PC-3 (cell line): ENCODE data around the gene AVP. TPM values are rescaled to one million over a fixed set of nuclear protein-coding genes. Genes with fewer than 3 reads are reported as not detected.

ENCODE experiments used
- ATAC-seq: fragments of 200-7000 bp; cut with Tn5 transposase; 2 replicates; pipeline ENCODE4 v1.9.1; 2020; ENCODE audit warnings: mild to moderate bottlenecking, moderate library complexity
- BruUV-seq: library from RNA; stranded (reverse); fragments of 400-500 nt; replicated peaks from 2 replicates; lab custom pipeline; 2021; lab: Mats Ljungman, UMichigan
- CTCF ChIA-PET: fragments of 300-600 bp; sonication (Branson Sonifier 250); formaldehyde crosslinking; loops from one replicate; lab custom pipeline; 2022; ENCODE audit warnings: antibody characterized with exemption; lab: Charles Lee
- POLR2A ChIA-PET: fragments of 300-600 bp; sonication (Branson Sonifier 250); formaldehyde crosslinking; loops from one replicate; lab custom pipeline; 2022; ENCODE audit warnings: antibody characterized with exemption; ENCODE audit not compliant: unreplicated experiment; lab: Charles Lee
- DNase-seq: peaks from one replicate; pipeline ENCODE4 v3.0.0-alpha.2; 2015
- H2AFZ ChIP-seq: fragments of 300-600 bp; sonication (generic); 2 replicates; pipeline ENCODE4 v1.6.0; 2016; ENCODE audit warnings: antibody characterized with exemption, low read length
- H3F3A ChIP-seq: fragments of 300-600 bp; sonication (generic); one replicate; pipeline ENCODE4 v1.6.0; 2017; ENCODE audit warnings: antibody characterized with exemption, low read length, control low read depth, mild to moderate bottlenecking; ENCODE audit not compliant: unreplicated experiment
- H3K27ac ChIP-seq: fragments of 300-600 bp; sonication (generic); 2 replicates; pipeline ENCODE4 v1.5.1; 2016; ENCODE audit warnings: mild to moderate bottlenecking, low read length
- H3K27me3 ChIP-seq: fragments of 300-600 bp; sonication (generic); 2 replicates; pipeline ENCODE4 v1.6.1; 2016; ENCODE audit warnings: low read length, mixed read lengths
- H3K36me3 ChIP-seq: fragments of 300-600 bp; sonication (generic); 2 replicates; pipeline ENCODE4 v1.6.1; 2016; ENCODE audit warnings: low read depth, mixed run types, low read length, mixed read lengths
- H3K4me1 ChIP-seq: fragments of 300-600 bp; sonication (generic); 2 replicates; pipeline ENCODE4 v1.5.1; 2016; ENCODE audit warnings: low read length; ENCODE audit not compliant: insufficient read depth
- H3K4me2 ChIP-seq: fragments of 300-600 bp; sonication (generic); 2 replicates; pipeline ENCODE4 v1.6.0; 2016; ENCODE audit warnings: low read length
- H3K4me3 ChIP-seq: fragments of 300-600 bp; sonication (generic); 2 replicates; pipeline ENCODE4 v1.5.1; 2016; ENCODE audit warnings: mild to moderate bottlenecking, low read length, mixed read lengths
- H3K79me2 ChIP-seq: fragments of 300-600 bp; sonication (generic); 2 replicates; pipeline ENCODE4 v1.6.1; 2017; ENCODE audit warnings: low read length, mixed read lengths
- H3K9ac ChIP-seq: fragments of 300-600 bp; sonication (generic); 2 replicates; pipeline ENCODE4 v1.6.0; 2016; ENCODE audit warnings: mild to moderate bottlenecking, low read length
- H3K9me2 ChIP-seq: fragments of 300-600 bp; sonication (generic); replicated peaks from 2 replicates; pipeline ENCODE4 v1.6.1; 2016; ENCODE audit warnings: mixed run types, low read length, mixed read lengths
- H3K9me3 ChIP-seq: fragments of 300-600 bp; sonication (generic); 2 replicates; pipeline ENCODE4 v1.6.1; 2016; ENCODE audit warnings: low read length, mixed read lengths
- H4K20me1 ChIP-seq: fragments of 300-600 bp; sonication (generic); 2 replicates; pipeline ENCODE4 v1.6.1; 2016; ENCODE audit warnings: low read length, mixed read lengths
- EZH2 ChIP-seq: fragments of 300-600 bp; sonication (generic); IDR thresholded peaks from one replicate; pipeline ENCODE4 v1.6.1; 2017; ENCODE audit warnings: antibody characterized with exemption, mild to moderate bottlenecking, low read length; ENCODE audit not compliant: unreplicated experiment
- EZH2phosphoT487 ChIP-seq: fragments of 300-600 bp; sonication (generic); IDR thresholded peaks from 2 replicates; pipeline ENCODE4 v1.6.1; 2018; ENCODE audit warnings: mild to moderate bottlenecking, antibody characterized with exemption, low read length, borderline replicate concordance
- intact Hi-C: fragments of 100-400 bp; cut with micrococcal nuclease; formaldehyde crosslinking; loops from 2 replicates; pipeline ENCODE4 v1.9.0; 2023
- total RNA-seq: library from RNA; depleted of rRNA; stranded (reverse); fragments of >200 nt; gene quantifications from 2 replicates; pipeline ENCODE4 v1.2.3, GENCODE V29; 2014
- TF ChIP-seq, protein P1 (sequence below): fragments of 300-600 bp; sonication (generic); conservative IDR thresholded peaks from 2 replicates; pipeline ENCODE4 v1.5.1; 2017; ENCODE audit warnings: antibody characterized with exemption, low read depth, mild to moderate bottlenecking, low read length

The AVP gene
- total RNA-seq, 1 experiment from 2014 or later = not detected

DNA sequence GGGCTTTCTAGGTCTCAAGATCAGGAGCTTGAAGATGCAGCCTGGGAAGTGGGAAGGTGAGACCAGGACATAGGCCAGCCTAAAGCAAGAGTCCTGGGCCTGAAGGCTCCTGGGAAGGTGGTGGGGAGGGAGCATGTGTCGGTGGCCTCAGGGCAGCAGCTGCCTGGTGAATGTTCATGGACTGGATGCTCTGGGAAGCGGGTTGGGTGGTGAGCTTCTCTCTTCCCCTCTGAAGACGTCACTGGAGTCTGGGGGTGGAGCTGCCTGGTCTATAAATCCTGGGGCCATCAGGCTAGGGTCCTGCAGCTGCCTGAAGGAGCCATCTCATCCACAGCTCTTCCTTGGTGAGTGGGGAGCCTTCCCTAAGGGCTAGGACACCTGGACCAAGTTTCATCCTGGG lies 41.2 kb downstream of the AVP start, which contains the start of gene GNRH2:
Gene GNRH2 (plus strand): TSS at position 301 of the 400 bp plus-strand sequence. CDS start 793 bp downstream, outside the sequence.
- CTCF ChIA-PET = no interaction called here

DNA sequence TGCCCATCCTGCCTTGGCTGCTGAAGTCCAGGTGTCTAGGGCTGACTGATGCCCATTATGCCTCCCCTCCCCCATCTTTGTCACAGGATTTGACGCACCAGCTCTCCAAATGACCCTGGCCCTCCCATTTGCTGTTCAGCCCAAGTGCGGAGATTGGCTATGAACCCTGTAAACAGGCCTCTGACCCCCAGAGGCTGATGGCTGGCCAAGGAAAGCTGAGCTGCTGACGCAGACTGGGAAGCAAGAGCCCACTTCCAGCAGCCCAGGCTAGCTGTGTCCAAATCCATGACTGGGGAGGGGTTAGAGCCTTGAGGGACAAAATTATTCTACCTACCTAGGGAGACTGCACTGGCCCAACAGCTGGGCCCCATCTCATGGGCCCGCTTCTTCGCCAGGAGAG lies 41.9 kb downstream of the AVP start:
- Histone ChIP-seq H3K79me2 (peaks cover 17% of the 10 kb centered on the region), H3K27me3 (no peaks in the 10 kb centered on the region), H3K9me2 (no peaks in the 10 kb centered on the region), H3K4me1 (peaks cover 18% of the 10 kb centered on the region), H3K9me3 (no peaks in the 10 kb centered on the region), H3K4me2 (no peak overlapping the region), H3K27ac (no peak overlapping the region), H3K4me3 (no peak overlapping the region), H4K20me1 (peaks cover 6% of the 10 kb centered on the region), H3F3A (no peaks in the 10 kb centered on the region), H3K9ac (no peak overlapping the region), H3K36me3 (peaks cover 10% of the 10 kb centered on the region), H2AFZ (no peak overlapping the region)
- ATAC-seq = no peak
- BruUV-seq = no TSS peak
- intact Hi-C loops = no loop called here
- CTCF ChIA-PET = no interaction called here
- POLR2A ChIA-PET = no interaction called here
- TF ChIP-seq EZH2 (no peak), EZH2phosphoT487 (no peak)
- TF ChIP-seq, protein P1, sequence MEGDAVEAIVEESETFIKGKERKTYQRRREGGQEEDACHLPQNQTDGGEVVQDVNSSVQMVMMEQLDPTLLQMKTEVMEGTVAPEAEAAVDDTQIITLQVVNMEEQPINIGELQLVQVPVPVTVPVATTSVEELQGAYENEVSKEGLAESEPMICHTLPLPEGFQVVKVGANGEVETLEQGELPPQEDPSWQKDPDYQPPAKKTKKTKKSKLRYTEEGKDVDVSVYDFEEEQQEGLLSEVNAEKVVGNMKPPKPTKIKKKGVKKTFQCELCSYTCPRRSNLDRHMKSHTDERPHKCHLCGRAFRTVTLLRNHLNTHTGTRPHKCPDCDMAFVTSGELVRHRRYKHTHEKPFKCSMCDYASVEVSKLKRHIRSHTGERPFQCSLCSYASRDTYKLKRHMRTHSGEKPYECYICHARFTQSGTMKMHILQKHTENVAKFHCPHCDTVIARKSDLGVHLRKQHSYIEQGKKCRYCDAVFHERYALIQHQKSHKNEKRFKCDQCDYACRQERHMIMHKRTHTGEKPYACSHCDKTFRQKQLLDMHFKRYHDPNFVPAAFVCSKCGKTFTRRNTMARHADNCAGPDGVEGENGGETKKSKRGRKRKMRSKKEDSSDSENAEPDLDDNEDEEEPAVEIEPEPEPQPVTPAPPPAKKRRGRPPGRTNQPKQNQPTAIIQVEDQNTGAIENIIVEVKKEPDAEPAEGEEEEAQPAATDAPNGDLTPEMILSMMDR = no peak
- DNase-seq = no peak

More for the DNA sequence above, 41.2 kb downstream of the AVP start, which contains the start of gene GNRH2:
- Histone ChIP-seq H3K4me3 (no peak within 1 kb of the TSS), H3K9ac (no peak within 1 kb of the TSS), H2AFZ (no peak within 1 kb of the TSS), H3F3A (no peaks in the 10 kb centered on the region), H3K4me1 (peaks cover 21% of the 10 kb centered on the region), H3K27me3 (no peaks in the 10 kb centered on the region), H3K9me2 (no peaks in the 10 kb centered on the region), H3K27ac (no peak within 1 kb of the TSS), H4K20me1 (peaks cover 9% of the 10 kb centered on the region), H3K36me3 (peaks cover 14% of the 10 kb centered on the region), H3K4me2 (no peak within 1 kb of the TSS), H3K9me3 (no peaks in the 10 kb centered on the region), H3K79me2 (peaks cover 22% of the 10 kb centered on the region)
- POLR2A ChIA-PET = no interaction called here
- intact Hi-C loops = no loop called here
- ATAC-seq (no peak), DNase-seq (no peak)
- TF ChIP-seq EZH2 (no peak), EZH2phosphoT487 (no peak)
- TF ChIP-seq, protein P1 = no peak
- no TSS peak for BruUV-seq

DNA sequence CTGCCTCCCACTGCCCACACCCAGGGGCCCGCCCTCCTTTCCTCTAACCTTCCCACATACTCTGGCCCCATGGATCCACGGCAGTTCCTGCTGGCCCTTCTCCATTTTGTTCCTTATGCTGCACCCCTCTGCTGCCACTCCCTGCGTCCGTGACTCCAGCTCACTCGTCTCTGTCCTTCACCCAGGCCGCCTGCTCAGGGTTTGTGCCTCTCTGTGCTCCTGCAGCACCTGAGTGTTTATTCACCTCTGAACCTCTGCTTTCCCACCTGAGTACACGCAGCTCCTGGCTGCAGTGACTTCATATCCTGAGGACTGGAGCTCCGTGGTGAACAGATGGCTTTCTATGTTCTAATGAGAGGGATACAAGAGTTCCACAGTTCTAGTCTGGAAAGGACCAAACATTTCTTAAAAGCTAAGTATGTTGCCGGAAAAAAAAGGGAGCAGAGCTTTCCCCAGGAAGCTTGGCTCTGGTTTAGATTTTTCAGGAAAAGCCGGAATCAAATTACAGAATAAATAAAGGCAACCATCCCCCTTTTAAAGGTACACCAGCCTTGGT lies 42.6 kb downstream of the AVP start:
- Histone ChIP-seq H3F3A (no peaks in the 10 kb centered on the region), H3K27ac (no peak overlapping the region), H3K79me2 (peaks cover 10% of the 10 kb centered on the region), H3K4me2 (peak overlapping the region; percentile 24; the same call in 1 of the 2 replicates), H3K27me3 (no peaks in the 10 kb centered on the region), H3K9ac (no peak overlapping the region), H4K20me1 (peaks cover 4% of the 10 kb centered on the region; the same call in 1 of the 2 replicates), H3K36me3 (peaks cover 11% of the 10 kb centered on the region; the same call in 1 of the 2 replicates), H2AFZ (no peak overlapping the region), H3K9me3 (no peaks in the 10 kb centered on the region), H3K9me2 (no peaks in the 10 kb centered on the region), H3K4me3 (no peak overlapping the region), H3K4me1 (peaks cover 15% of the 10 kb centered on the region)
- POLR2A ChIA-PET = no interaction called here
- no TSS peak for BruUV-seq
- DNase-seq (no peak), ATAC-seq (no peak)
- intact Hi-C loops = no loop called here
- TF ChIP-seq EZH2phosphoT487 (no peak), EZH2 (no peak)
- TF ChIP-seq, protein P1 = no peak
- CTCF ChIA-PET = no interaction called here
